GM23248 (cell line): ENCODE measurements around the gene ATP6V0C.
"Not testable (repeated sequence)": the region's sequence is repeated elsewhere in the genome, so short reads cannot be mapped to it uniquely, and the experiment has no call there.

Experiments
- EZH2 ChIP-seq: fragments of 200-600 bp; sonication (generic); IDR thresholded peaks from 2 replicates; pipeline ENCODE4 v1.6.1; 2018; ENCODE audit warnings: antibody characterized with exemption, mild to moderate bottlenecking; ENCODE audit not compliant: insufficient read depth, poor library complexity, severe bottlenecking
- EZH2phosphoT487 ChIP-seq: fragments of 200-600 bp; sonication (generic); IDR thresholded peaks from 2 replicates; pipeline ENCODE4 v1.6.1; 2018; ENCODE audit warnings: antibody characterized with exemption, moderate library complexity, mild to moderate bottlenecking, low read depth; ENCODE audit not compliant: insufficient read depth

DNA sequence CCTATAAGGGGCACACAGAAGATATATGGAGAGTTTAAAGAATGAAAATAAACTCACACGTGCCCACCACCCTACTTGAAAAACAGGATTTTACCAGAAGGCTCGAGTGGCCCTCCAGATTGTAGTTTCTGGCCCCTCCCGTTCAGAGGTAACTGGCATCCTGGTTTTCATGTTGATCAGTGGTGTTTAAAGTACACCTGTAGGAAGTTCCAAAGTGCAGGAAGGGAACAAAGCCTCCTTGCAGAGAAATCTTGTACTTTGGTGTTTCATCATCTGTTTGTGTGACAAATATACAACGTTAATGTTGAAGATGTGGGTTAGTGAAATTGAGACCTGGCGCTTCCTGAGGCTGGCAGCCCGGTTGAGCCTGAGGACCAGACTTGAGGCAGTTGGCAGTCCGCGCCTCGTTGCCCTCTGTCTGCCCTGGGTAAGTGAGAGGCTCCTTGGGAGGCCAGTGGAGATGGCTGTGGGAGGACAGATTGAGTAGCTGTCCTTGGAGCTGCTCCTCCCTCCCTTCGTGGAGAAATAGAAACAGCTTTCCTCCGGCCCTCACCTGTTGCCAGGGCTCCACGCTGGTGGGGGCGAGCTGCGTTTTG lies 36.6 kb downstream of the ATP6V0C start:
- not testable (repeated sequence) for TF ChIP-seq EZH2, EZH2phosphoT487
